MV-4-11 (cell line): Measurements from ENCODE around the gene PRL.

Source experiments
- DNase-seq: peaks from one replicate; lab custom pipeline; 2025; lab: John Stamatoyannopoulos, UW

The PRL gene

DNA sequence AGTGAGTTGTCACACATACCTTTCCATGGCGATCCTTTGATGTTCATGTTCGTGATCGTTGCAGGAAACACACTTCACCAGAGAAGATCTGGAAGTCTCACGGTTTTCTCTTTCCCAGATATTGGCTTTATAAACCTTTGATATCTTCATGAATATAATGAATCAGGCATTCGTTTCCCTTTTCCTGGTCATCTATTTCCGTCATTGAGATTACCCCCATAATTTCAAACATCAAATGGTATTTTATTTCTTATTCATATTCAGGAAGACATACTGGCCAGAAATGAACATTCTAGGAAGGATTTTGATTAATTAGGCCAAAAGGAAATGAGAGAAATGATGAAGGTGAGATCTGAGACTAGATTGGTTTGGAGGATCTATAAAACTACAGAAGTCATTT, at the start of gene PRL:
TSS of gene PRL (minus strand) at position 101 of the 400 bp plus-strand sequence. CDS start at position 47, 54 bp downstream.
- no peak for DNase-seq

DNA sequence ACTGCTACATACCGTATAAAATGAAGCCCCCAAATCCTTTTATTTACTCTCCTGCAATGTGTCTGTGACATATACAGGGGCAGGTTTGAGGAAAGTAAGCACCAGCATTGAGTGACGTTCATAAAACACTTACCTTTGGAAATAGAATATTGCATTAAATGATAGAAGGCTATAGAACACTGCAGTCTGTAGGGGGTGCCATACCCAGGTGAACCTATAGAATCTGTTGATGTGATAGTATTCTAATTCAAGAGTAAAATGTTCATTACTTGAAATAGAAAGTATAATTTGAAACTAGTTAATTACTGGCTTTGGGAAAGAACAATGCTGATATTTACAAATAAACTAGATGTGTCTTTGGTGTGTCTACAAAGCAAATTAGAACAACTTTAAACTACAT, 47.0 kb upstream of the PRL start:
- no peak for DNase-seq

DNA sequence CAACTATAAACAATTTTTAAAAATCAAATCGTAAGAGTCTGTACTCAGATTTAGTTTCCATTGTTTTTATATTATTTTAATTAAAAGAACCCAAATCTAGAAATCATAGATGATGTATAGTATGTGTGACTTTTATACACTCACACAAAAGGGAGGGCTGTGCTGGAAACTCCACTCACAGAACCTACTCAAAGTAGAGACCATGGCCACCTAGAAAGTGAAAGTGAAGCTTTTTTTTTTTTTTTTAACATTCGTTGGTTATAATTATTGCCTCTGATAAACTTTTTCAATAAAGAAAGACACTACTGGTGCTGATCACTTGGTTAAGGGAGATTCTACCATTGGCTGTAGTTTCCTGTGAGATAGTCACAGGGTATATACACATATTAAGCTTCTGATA, 37.9 kb upstream of the PRL start:
- no peak for DNase-seq

DNA sequence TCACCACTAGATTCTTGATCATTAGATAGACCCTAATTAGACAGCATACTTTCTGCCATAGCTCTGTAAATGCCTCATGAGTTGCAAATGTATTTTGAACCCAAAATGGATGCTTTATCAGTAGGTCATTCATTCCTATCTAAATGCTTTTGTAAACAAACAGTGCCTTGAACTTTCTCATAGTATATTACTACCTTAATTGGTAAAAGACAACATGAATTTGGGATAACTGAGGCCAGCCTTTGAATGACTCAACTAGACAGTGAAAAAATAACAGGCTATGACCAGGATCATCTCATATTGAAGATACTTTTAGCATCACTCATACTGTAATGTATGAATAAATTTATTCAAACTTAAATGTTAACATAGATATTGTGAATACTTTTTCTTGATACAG, 37.0 kb upstream of the PRL start:
- DNase-seq = no peak

DNA sequence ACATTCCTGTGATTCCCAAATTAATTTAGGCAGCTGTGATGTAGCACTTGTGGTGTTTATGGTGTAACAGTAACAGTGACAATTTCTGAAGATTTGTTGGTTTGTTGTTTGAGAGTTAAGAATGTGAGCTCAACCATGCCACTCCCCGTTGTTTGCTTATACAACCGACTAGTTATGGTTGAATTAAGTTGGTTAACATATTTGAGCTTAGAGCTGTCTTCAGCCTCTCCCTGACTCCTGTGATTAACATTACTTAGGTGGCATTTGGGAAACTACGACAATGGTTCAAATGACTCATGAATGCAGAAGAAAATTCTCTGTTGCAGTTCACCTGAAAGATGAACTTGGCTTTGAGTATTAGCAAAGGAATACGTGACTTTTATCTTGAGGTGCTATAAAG, 35.9 kb upstream of the PRL start:
- DNase-seq = no peak

DNA sequence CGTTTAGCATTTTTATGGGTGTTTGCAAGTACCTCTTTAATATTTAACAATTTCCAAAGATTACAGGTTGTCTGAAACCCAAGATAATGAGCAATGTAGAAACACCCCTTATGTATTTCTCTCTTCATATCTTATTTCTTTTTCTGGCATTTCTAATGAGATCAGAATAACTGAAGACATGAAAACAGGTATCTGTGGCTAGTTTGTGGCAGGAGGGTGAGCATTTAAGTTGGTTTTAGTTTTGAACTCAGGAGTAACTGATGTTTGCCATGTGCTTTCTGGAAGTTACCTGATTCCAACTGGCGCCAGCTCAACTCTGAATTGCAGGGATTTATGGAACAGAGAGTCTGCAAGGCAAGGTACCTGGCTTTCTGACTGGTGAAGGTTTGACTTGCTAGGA, 35.4 kb upstream of the PRL start:
- no peak for DNase-seq

DNA sequence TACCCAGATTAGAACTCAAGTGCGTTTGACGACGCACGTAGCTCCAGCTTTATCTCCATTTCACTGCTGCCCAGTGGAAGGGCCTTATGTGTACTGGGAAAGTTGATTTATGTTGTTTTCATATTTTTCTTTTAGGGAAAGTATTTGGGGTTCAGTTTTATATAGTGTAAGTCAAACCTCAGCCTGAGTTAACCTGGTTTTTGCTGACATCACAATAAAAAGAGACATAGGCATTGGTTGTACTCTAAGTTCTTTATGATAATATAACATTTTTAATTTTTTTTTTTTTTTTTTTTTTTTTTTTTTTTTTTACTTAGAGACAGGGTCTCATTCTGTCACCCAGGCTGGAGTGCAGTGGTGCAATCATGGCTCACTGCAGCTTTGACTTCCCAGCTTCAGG, 34.1 kb upstream of the PRL start:
- DNase-seq = no peak

DNA sequence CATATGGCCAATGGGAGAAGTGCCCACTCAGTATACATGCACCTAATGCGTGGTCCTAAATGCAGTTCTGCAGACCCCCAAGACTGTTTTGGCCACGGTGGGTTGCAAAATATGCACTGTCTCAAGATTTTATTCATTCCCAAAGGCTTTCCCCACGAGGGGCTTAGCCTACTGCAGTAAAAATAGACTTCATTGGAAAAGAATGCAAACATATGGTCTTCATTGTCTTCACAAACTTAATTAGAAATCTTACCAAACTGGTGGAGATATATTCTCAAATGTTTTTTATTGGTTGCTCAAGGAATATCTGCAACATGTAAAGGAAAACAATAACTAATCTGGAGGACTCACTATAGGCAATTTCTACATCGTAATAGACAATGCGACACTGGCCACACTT, 31.6 kb upstream of the PRL start:
- no peak for DNase-seq

DNA sequence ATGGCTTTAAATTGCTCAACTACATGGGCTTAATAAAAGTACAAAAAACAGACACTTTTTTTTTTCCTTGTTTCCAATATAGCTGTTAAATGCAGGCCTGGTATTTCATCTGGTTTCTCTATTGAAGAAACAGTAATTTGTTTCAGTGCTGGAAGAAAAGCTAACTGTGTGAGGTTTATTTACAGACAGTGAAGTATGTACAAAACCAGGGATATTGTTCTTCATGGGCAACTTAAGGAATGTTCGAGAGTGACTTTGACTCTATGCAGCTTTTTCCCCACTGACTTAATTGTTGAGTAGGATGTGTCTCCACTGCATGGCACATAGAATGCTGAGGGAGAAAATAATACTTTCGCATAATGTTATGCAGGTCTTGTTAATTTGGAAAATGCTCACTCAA, 31.0 kb upstream of the PRL start:
- no peak for DNase-seq

DNA sequence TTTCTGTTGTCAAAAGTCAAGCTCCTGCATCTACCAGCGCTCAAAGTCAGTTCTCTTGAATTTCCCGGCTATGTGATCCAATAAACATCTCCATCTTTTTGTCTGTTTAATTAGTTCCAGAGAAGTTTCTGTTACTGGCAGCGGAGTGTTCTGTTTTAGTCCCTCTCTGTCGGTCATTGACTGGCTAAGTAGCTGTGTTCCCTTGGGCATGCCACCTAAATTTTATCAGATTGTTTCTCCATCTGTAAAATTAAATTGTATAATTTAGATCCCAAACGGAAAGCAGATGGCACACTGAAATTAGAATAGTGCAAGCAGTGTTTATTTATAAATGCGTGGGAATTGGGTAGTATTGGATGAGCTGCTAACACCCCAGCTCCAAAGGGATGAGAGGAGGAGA, 29.7 kb upstream of the PRL start:
- DNase-seq = no peak

DNA sequence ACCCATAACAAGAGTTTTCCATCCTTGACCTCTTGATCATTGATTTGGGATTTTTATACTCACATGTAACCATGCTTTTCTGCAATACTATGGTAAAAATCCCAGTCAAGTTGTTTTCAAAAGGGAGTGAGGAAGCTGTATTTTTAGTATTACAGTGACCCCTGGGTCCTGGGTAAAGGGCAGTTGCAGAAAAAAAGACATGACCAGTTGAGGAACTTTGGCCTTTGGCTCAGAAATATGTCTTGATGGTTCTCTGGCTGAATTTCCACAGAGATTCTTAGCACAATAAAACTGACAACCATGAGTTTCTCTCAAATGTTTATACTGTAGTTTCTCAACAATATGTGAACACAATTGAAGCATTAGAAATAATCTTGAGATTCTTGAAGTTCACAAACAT, 28.6 kb upstream of the PRL start:
- DNase-seq = no peak

DNA sequence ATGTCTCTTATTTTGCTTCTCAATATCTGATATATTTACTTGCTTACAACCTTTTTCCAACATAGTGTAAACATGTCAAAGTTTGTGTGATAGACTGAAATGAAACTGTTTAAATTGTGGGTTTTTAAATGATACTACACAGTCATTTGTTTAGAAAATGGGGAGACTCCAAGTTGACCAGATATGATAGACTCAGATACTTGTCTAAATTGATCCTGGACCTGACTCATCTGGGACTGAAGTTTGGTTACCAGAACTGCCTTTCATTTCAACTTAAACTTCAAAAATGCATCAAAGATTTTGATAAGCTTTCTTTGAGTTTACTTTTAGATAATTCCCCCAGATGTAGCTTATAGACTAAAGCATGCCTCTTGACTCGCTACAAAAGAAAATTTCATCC, 27.0 kb upstream of the PRL start:
- DNase-seq = no peak

DNA sequence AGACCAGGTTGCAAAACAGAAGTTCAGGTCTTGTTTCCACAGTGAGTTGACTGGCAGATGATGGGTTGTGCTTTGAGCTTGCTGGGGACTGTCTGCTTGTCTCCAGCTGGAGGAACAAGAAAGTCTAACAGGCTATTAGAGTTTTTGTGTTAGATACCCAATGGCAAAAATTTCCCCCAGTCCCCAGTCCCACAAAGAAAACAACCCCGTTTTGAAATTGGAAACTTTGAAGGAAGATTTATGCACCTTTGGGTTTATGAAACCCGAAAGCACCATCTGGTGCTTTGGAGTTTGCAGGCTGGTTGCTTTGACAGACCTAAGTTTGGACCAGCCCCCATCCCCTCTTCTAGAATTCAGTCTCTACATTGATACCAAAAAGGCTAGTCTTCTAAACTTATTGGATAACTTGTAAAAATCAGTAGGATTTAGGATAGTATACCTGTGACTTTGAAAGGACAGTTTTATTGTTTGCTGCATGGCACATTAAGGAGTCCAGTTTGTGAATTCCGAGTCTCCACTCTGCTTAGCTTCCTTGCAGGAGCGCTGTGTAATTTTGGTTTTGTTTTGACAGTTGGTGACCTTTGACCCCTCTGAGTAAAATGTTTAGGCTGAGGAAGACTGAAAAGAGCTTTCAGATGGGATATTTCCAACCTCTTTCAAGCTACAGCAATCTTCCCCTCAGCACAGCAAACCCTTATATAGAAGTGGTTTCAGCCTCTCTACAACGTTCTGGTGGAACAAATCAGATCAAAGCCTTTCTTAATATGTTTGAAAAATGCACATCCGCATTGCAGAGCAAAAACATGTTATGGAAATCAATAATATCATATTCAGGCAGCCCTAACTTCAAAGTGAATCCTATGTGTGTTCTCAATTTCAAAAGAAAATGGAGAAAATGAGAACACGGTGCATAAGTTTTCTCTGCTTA, 25.5 kb upstream of the PRL start:
- no peak for DNase-seq

DNA sequence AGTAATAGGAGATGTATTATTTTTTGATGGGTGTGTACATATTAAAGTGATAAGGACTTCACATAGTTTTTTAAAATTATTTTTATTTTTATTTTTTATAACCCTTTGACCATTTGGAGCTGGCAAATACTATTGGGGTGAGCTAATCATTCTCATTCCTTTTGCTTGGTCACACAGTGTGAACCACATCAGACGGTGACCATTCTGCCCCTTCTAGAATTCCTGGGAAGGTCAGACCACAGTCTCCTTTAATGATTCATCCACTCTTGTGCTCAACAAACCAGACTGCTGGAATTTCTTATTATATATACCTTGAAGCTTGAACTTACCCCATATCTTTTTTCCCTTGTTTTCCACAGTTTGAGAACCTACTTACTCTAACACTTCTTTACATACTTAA, 23.9 kb upstream of the PRL start:
- no peak for DNase-seq

DNA sequence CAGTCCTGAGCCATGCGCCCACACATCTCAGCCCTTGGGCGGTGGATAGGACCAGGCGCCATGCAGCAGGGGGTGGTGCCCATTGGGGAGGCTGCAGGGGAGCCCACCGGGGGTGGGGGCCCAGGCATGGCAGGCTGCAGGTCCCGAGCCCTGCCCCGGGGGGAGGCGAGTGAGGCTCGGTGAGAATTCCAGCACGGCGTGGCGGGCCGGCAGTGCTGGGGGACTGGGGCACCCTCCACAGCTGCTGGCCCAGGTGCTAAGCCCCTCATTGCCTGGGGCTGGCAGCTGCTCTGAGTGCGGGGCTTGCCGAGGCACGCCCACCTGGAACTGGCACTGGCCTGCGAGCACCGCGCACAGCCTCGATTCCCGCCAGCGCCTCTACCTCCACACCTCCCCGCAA, 21.6 kb upstream of the PRL start:
- DNase-seq = no peak

DNA sequence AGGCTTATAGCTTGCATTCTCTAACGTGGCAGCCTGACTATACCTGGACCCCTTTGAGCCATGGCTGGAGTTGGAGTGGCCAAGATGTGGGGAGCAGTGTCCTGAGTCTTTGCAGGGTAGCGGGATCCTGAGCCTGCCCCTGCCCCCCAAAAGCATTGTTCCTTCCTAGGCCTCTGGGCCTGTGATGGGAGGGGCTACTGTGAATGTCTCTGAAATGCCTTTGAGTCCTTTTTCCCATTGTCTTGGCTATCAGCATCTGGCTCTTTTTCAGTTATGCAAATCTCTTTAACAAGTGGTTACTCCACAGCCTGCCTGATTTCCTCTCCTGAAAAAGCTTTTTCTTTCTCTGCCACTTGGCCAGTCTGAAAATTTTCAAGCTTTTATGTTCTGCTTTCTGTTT, 17.0 kb upstream of the PRL start:
- DNase-seq = peak; percentile 74

DNA sequence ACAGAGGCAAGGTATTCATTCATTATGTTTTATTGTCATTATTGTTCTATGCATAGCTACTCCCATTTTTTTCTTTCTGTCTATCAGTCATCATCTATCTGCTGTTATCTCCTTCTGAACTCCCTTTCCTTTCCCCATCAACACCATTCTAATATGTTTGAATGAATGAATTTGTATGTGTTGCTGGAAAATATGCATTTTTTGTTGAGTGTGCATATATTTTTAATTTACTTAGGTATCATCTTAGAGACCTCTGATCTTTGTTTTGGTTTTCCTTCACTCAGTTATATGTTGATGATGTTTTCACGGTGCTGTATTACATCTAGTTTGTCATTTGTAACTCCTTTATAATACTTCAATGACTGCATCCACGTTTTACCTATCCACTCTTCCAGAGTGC, 12.1 kb upstream of the PRL start:
- no peak for DNase-seq

DNA sequence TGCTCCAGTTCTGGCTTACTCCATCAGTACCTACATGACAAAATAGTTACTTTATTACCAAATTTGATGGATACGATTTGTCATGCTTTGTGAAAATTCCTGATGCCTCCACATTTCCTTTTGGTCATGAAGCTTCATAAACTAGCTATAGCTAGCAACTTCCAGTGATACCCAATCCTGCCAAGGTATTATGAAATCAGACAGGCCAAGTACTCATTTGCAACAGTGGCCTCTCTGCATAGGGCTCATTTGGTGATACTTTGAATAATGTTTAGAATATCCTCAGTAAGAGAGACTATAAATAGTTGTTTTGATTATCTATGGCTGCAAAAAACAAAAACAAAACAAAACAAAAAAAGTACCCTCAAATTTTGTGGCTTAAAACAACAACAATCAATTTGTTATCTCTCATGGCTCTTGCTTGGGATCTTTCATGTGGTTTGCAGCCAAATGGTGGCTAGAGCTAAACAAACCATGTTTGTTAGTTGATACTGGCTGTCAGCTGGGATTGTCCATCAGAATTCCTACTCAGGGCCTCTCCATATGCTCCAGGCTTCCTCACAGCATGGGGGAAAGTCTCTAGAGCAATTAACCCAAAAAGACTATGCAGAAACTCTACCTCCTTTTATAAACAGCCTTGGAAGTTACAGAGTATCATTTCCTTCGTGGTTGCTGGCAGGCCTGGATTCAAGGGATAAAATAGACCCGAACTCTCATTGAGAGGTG, 10.1 kb upstream of the PRL start:
- no peak for DNase-seq

DNA sequence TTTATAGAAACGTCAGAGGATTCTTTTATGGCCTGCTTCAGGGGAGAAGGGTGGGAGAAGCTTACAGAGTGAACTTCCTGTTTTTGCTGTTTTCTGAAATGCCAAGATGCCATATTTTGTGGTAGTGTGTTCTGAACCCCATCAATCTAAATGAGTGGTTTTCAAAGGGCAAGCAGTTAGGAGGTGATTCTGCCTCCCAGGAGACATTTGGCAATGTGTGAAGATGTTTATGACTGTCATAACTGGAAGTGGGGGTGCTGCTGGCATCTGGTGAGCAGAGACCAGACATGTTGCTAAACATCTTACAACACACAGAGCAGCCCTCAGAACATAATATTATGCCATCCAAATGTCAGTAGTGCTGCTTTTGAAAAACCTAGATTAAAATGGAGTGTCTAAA, 6.0 kb upstream of the PRL start:
- DNase-seq = peak; percentile 85

DNA sequence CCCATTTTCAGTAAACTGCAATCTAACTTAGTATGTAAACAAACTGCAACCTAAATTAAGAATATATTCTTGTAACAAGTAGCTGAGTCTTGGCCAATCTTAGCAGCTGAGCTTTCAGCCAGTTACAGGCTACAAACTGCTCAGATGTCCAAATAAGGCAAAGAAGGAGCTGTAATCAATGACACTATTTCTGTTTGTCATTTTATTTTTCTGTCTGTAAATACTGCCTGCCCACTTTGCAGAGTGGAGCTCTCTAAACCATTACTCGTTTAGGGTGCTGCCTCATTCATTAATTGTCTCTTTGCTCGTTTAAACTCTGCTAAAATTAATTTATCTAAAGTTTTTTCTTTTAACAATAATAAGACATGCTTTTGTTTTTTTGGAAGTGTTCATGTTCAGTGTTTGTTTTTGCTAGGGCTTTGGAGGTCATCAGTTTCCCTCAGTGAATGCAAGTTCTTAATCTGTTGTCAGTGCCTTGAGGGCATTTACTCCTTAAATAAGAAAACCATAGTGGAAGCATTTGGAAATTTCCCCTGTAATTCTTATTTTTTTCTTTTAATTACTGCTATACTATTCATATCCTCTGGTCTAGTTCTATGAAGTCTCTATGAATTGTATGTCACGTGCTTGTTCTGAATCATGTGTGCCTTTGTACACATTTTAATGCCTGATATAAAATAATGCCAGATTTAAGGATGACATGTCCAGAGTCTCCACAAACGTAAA, 3.6 kb upstream of the PRL start:
- peak; percentile 5 for DNase-seq

DNA sequence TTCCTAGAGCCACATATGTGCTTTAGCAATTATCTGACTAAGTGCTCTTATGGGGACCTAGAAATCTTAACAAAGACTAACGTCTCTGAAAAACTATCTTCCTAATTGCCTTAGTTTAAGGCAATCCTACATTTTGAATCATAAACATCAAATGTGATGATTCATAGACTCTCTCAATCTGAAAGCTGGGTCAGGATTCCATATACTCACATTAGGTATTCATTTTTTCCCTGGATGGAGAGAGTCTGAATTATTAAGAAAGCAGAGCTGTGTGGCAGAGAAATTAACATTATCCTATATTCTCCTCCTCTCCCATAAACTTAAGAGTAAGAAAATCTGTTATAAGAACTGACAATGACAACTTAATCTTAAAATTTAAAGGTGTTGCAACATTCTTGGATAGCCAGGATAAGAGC, 1.6 kb upstream of the PRL start:
- DNase-seq = no peak

DNA sequence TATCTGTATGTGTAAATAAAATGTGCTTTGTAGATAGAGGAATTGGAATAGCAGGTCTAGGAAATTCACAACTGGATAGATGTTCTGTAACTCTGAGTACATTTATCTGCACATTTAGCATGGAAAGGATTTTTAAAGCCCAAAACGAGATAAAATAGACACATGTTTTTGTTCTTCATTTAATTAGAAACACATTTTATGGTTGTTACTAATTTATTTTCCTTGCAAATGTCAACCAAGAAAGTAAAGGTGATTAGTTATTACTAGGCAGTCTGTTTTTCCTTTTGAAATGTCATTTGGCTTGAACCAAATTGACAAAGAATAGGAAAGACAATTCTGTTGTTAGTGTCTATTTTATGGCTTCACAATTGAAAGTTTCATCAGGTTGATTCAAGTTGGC, 769 bp downstream of the PRL start:
- DNase-seq = no peak

DNA sequence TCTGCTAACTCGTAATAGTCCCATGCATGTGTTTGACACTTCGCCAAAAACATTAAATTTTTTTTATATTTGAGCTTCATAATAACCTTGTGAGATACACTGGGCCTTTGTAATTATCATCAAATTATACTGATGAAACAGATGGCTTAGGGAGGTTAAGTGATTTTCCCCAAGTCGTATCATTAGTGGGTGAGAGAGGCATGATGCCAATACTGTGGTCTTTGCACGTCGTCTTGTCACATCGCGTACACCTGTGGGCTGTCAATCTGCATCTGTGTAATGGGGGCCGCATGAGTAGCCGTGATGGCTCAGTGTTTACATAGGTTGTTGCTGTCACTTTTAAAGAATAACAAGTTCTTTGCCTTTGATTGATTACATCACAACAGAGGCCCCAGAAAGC, 1.7 kb downstream of the PRL start:
- DNase-seq = no peak
